Smooth muscle cell (in vitro differentiated cells): ENCODE measurements around the gene CREB1. TPM values are rescaled to one million over a fixed set of nuclear protein-coding genes. Genes with fewer than 3 reads are reported as not detected.

ENCODE experiments used
- DNase-seq: peaks from one replicate; lab custom pipeline; 2025; ENCODE audit not compliant: unreplicated experiment; lab: John Stamatoyannopoulos, UW
- H2AFZ ChIP-seq: fragments of 200-600 bp; sonication (generic); 2 replicates; pipeline ENCODE4 v1.6.0; 2016; ENCODE audit warnings: antibody characterized with exemption, low read depth, mild to moderate bottlenecking
- H3F3A ChIP-seq: fragments of 200-600 bp; sonication (generic); 2 replicates; pipeline ENCODE4 v1.6.0; 2017; ENCODE audit warnings: antibody characterized with exemption, low read depth
- H3K27ac ChIP-seq: fragments of 200-600 bp; sonication (generic); 2 replicates; pipeline ENCODE4 v1.5.1; 2016; ENCODE audit warnings: low read depth, mild to moderate bottlenecking
- H3K27me3 ChIP-seq: fragments of 200-600 bp; sonication (generic); 2 replicates; pipeline ENCODE4 v1.6.1; 2016; ENCODE audit warnings: low read depth, mild to moderate bottlenecking
- H3K36me3 ChIP-seq: fragments of 200-600 bp; sonication (generic); 2 replicates; pipeline ENCODE4 v1.5.1; 2016; ENCODE audit warnings: low read depth
- H3K4me1 ChIP-seq: fragments of 200-600 bp; sonication (generic); 2 replicates; pipeline ENCODE4 v1.5.1; 2016; ENCODE audit warnings: low read depth
- H3K4me2 ChIP-seq: fragments of 200-600 bp; sonication (generic); 2 replicates; pipeline ENCODE4 v1.6.0; 2016; ENCODE audit warnings: mild to moderate bottlenecking
- H3K4me3 ChIP-seq: fragments of 200-600 bp; sonication (generic); 2 replicates; pipeline ENCODE4 v1.5.1; 2016; ENCODE audit warnings: mild to moderate bottlenecking
- H3K79me2 ChIP-seq: fragments of 200-600 bp; sonication (generic); 2 replicates; pipeline ENCODE4 v1.6.0; 2016; ENCODE audit warnings: low read depth, mild to moderate bottlenecking
- H3K9ac ChIP-seq: fragments of 200-600 bp; sonication (generic); 2 replicates; pipeline ENCODE4 v1.6.0; 2016; ENCODE audit warnings: low read depth
- H3K9me3 ChIP-seq: fragments of 200-600 bp; sonication (generic); replicated peaks from 2 replicates; pipeline ENCODE4 v1.5.1; 2016; ENCODE audit warnings: low read depth
- H4K20me1 ChIP-seq: fragments of 200-600 bp; sonication (generic); 2 replicates; pipeline ENCODE4 v1.6.0; 2016; ENCODE audit warnings: low read depth
- CTCF ChIP-seq: fragments of 200-600 bp; sonication (generic); IDR thresholded peaks from 2 replicates; pipeline ENCODE4 v1.5.1; 2017; ENCODE audit warnings: borderline replicate concordance, mild to moderate bottlenecking, antibody characterized with exemption; ENCODE audit not compliant: insufficient read depth, poor library complexity, severe bottlenecking
- WGBS: methylation state at CpG from one replicate; pipeline ENCODE4 v1.1.7; 2016; ENCODE audit warnings: low lambda C conversion rate; 5-methylcytosine and 5-hydroxymethylcytosine counted together
- polyA plus RNA-seq: library from polyadenylated mRNA; unstranded; fragments of >200 nt; fragmentation: Nextera tagmentation; extraction: Ambion mirVana; gene quantifications from 2 replicates; pipeline ENCODE4 v1.2.1, GENCODE V29; 2016
- total RNA-seq: library from RNA; depleted of rRNA; stranded (reverse); fragments of >200 nt; gene quantifications from 2 replicates; pipeline ENCODE4 v1.2.3, GENCODE V29; 2014

CREB1 gene
- total and polyA plus RNA-seq, 2 experiments from 2014 or later, result 19.0 to 67.6 TPM

- H3K36me3 ChIP-seq, result no peaks in the 10 kb centered on the region
- peaks cover 15% of the 10 kb centered on the region for H3K4me1 ChIP-seq
- peak overlapping the region; percentile 91 for H3K27ac ChIP-seq
- H3K27me3 ChIP-seq, result no peaks in the 10 kb centered on the region
- H3K4me2 ChIP-seq, result peak overlapping the region; percentile 70
- peaks cover 4% of the 10 kb centered on the region for H3F3A ChIP-seq
- H3K9me3 ChIP-seq, result no peaks in the 10 kb centered on the region
- H4K20me1 ChIP-seq, result no peaks in the 10 kb centered on the region
- H3K9ac ChIP-seq, result peak overlapping the region; percentile 54
- TF ChIP-seq CTCF, result no peak
- no peaks in the 10 kb centered on the region for H3K79me2 ChIP-seq
- no peak overlapping the region for H3K4me3 ChIP-seq
- DNase-seq, result no peak
- WGBS, result 47% methylated on average over 7 of the region's 7 CpGs
- no peak overlapping the region for H2AFZ ChIP-seq
Observed at GRCh38 chr2:207513551-207514257, 16.1 kb upstream of the CREB1 start.

GRCh38 chr2:207514451-207514850 lies 15.3 kb upstream of the CREB1 start:
- H3K4me1 ChIP-seq, result peaks cover 15% of the 10 kb centered on the region
- peak overlapping the region; percentile 70 for H3K4me2 ChIP-seq
- no peaks in the 10 kb centered on the region for H4K20me1 ChIP-seq
- H3K27ac ChIP-seq, result peak overlapping the region; percentile 91
- H3K36me3 ChIP-seq, result no peaks in the 10 kb centered on the region
- H3K4me3 ChIP-seq, result no peak overlapping the region
- H3K27me3 ChIP-seq, result no peaks in the 10 kb centered on the region
- TF ChIP-seq CTCF, result no peak
- no peak for DNase-seq
- no peak overlapping the region for H2AFZ ChIP-seq
- WGBS, result 80% methylated on average over 2 of the region's 2 CpGs
- H3K9me3 ChIP-seq, result no peaks in the 10 kb centered on the region
- H3F3A ChIP-seq, result peaks cover 4% of the 10 kb centered on the region
- no peaks in the 10 kb centered on the region for H3K79me2 ChIP-seq
- peak overlapping the region; percentile 46 for H3K9ac ChIP-seq

GRCh38 chr2:207515671-207516070 lies 14.1 kb upstream of the CREB1 start:
- peaks cover 15% of the 10 kb centered on the region for H3K4me1 ChIP-seq
- no peak overlapping the region for H3K4me3 ChIP-seq
- H3K27ac ChIP-seq, result no peak overlapping the region
- H3K9ac ChIP-seq, result no peak overlapping the region
- no peak overlapping the region for H2AFZ ChIP-seq
- H3K79me2 ChIP-seq, result no peaks in the 10 kb centered on the region
- no peaks in the 10 kb centered on the region for H3K36me3 ChIP-seq
- no peak for TF ChIP-seq CTCF
- no peaks in the 10 kb centered on the region for H3K9me3 ChIP-seq
- no peaks in the 10 kb centered on the region for H4K20me1 ChIP-seq
- H3K4me2 ChIP-seq, result peak overlapping the region; percentile 15
- WGBS, result 88% methylated on average over 3 of the region's 3 CpGs
- no peaks in the 10 kb centered on the region for H3K27me3 ChIP-seq
- peaks cover 4% of the 10 kb centered on the region for H3F3A ChIP-seq
- no peak for DNase-seq

GRCh38 chr2:207516206-207516605 lies 13.6 kb upstream of the CREB1 start:
- no peak overlapping the region for H3K4me3 ChIP-seq
- H3F3A ChIP-seq, result peaks cover 4% of the 10 kb centered on the region
- WGBS, result 92% methylated on average over 1 of the region's 1 CpG
- H3K27me3 ChIP-seq, result no peaks in the 10 kb centered on the region
- H3K9ac ChIP-seq, result no peak overlapping the region
- no peak for TF ChIP-seq CTCF
- H3K27ac ChIP-seq, result no peak overlapping the region
- no peaks in the 10 kb centered on the region for H3K9me3 ChIP-seq
- H4K20me1 ChIP-seq, result no peaks in the 10 kb centered on the region
- DNase-seq, result no peak
- H3K79me2 ChIP-seq, result no peaks in the 10 kb centered on the region
- no peak overlapping the region for H2AFZ ChIP-seq
- no peaks in the 10 kb centered on the region for H3K36me3 ChIP-seq
- peaks cover 15% of the 10 kb centered on the region for H3K4me1 ChIP-seq
- H3K4me2 ChIP-seq, result peak overlapping the region; percentile 15
